NB4 (cell line): ENCODE measurements around the gene PPTC7.
A peak's percentile ranks its signal among the peaks of the same experiment; 100 is the strongest.
"Not testable (repeated sequence)": the region's sequence is repeated elsewhere in the genome, so short reads cannot be mapped to it uniquely, and the experiment has no call there.

Experiments
- DNase-seq: peaks from one replicate; pipeline ENCODE4 v3.0.0; 2010; ENCODE audit warnings: low read depth
- H3K4me3 ChIP-seq: one replicate; pipeline ENCODE4 v1.5.1; 2011; ENCODE audit warnings: mild to moderate bottlenecking, low read depth, low read length, moderate library complexity
- MYC ChIP-seq: IDR thresholded peaks from 2 replicates; pipeline ENCODE4 v1.6.1; 2011; ENCODE audit warnings: low read depth, low read length
- POLR2A ChIP-seq: IDR thresholded peaks from 2 replicates; pipeline ENCODE4 v1.6.1; 2011; ENCODE audit warnings: mild to moderate bottlenecking; ENCODE audit not compliant: insufficient read length; ENCODE audit errors: extremely low read depth
- TF ChIP-seq, protein P1 (sequence below): IDR thresholded peaks from one replicate; pipeline ENCODE4 v1.5.1; 2012; ENCODE audit warnings: low read depth, low read length
- TF ChIP-seq, protein P2 (sequence below): IDR thresholded peaks from 2 replicates; pipeline ENCODE4 v1.6.1; 2011; ENCODE audit warnings: low read depth, low read length

The PPTC7 gene

DNA sequence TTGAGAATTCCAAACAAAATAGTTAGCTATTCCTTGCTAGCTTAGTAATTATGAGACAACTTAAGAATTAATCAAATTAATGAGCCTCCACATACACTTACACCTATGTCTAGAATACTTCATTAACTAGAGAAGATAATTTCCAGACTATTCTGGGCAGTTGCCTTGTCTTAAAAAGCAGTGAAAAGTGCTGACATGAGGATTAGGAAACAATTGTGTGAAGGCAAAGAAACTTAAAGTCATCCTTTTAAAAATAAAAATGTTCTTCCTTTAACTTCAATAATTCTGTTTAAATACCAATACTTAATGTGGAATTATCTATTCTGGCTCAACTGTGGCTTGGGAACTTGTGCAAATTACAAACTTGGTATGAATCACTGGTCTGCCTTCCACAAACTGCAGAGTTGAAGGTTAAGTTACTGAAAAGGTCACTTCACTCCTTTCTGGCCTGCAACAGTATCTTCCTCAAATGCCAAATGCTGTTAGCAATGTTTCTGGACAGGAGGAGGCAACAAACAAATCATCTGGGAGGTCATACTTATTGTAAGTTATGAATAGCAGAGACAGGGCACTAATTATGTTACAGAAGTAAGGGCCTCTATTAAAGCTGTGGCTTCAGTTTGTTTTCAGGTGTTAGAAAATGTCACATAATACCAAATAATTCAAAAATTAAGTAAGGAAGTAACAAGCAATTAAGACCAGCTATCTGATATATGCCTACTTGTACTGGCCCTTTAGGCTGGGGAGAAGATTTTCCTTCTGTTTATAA is 19.2 kb downstream of the PPTC7 start:
- no peak overlapping the region for H3K4me3 ChIP-seq
- DNase-seq: peak; percentile 72
- TF ChIP-seq MYC (no peak), POLR2A (no peak)
- TF ChIP-seq, protein P1, sequence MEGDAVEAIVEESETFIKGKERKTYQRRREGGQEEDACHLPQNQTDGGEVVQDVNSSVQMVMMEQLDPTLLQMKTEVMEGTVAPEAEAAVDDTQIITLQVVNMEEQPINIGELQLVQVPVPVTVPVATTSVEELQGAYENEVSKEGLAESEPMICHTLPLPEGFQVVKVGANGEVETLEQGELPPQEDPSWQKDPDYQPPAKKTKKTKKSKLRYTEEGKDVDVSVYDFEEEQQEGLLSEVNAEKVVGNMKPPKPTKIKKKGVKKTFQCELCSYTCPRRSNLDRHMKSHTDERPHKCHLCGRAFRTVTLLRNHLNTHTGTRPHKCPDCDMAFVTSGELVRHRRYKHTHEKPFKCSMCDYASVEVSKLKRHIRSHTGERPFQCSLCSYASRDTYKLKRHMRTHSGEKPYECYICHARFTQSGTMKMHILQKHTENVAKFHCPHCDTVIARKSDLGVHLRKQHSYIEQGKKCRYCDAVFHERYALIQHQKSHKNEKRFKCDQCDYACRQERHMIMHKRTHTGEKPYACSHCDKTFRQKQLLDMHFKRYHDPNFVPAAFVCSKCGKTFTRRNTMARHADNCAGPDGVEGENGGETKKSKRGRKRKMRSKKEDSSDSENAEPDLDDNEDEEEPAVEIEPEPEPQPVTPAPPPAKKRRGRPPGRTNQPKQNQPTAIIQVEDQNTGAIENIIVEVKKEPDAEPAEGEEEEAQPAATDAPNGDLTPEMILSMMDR: no peak
- TF ChIP-seq, protein P2, sequence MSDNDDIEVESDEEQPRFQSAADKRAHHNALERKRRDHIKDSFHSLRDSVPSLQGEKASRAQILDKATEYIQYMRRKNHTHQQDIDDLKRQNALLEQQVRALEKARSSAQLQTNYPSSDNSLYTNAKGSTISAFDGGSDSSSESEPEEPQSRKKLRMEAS: no peak

DNA sequence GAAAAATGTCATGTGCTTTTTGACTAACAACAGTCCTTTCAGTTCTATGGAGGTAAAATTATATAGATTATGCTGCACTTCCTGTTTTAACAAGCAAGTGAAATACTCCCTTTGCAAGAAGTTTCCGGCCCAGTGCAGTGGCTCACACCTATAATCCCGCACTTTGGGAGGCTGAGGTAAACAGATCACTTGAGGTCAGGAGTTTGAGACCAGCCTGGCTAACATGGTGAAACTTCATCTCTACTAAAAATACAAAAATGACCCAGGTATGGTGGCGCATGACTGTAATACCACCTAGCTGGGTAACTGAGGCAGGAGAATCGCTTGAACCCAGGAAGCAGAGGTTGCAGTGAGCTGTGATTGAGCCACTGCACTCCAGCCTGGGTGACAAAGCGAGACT is 20.7 kb downstream of the PPTC7 start:
- peak; percentile 82 for DNase-seq
- H3K4me3 ChIP-seq: not testable (repeated sequence)

DNA sequence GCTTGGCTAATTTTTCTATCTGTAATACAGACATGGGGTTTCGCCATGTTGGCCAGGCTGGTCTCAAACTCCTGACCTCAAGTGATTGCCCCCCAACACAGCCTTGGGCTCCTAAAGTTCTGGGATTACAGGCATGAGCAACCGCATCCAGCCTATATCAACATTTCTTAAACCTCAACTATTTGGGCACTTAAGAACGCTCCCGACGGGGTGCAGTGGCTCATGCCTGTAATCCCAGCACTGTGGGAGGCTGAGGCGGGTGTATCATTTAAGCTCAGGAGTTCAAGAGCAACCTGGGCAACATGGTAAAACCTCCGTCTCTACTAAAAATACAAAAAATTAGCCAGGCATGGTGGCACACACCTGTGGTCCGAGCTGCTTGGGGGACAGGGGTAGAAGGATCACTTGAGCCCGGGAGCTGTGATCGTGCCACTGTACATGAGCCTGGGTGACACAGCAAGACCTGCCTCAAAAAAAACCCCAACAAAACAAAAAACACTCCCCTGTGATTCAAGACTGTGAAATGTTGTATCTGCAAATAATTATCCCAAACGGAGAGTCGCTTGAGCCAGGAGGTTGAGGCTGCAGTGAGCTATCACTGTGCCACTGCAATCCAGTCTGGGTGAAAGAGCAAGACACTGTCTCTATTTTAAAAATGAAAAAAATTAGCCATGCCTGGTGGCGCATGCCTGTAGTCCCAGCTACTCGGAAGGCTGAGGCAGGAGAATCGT is 21.5 kb downstream of the PPTC7 start:
- no peak for DNase-seq
- TF ChIP-seq, protein P2: no peak
- TF ChIP-seq POLR2A (no peak), MYC (no peak)
- TF ChIP-seq, protein P1: no peak
- H3K4me3 ChIP-seq: no peak overlapping the region

DNA sequence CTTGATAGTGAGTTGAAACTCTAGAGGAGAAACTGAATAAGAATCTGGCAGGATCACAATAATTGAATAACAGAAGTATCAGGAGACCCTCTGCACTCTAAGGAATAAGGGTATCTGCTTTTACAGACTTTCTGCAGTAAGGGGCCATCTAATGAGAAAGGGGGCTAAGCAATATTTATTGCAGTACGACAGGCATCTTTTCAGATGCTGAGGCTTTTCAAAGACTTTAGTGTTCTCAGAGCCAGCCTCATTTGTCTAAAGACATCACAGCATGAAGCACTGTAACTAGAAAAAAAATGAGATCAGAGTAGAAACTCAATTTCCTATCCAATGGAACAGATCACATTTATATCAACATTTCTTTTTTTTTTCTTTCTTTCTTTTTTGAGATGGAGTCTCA is 22.2 kb downstream of the PPTC7 start:
- no peak overlapping the region for H3K4me3 ChIP-seq
- DNase-seq: no peak

DNA sequence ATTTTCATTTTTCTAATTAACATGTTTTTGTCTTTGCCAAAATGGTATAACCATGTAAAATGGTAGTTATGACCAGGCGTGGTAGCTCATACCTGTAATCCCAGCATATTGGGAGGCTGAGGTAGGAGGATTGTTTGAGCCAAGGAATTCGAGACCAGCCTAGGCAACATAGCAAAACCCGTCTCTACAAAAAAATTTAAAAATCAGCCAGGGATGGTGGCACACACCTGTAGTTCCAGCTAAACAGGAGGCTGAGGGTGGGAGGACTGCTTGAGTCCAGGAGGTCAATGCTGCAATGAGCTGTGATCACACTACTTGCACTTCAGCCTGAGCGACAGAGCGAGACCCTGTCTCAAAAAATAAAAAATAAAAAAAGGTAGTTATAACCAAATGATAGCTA is 23.1 kb downstream of the PPTC7 start:
- no peak for DNase-seq
- H3K4me3 ChIP-seq: no peak overlapping the region
- TF ChIP-seq, protein P2: no peak
- no peak for TF ChIP-seq MYC
- TF ChIP-seq, protein P1: no peak
- no peak for TF ChIP-seq POLR2A

More for the DNA sequence above, 22.2 kb downstream of the PPTC7 start:
- TF ChIP-seq POLR2A (no peak), MYC (no peak)
- TF ChIP-seq, protein P1: no peak
- TF ChIP-seq, protein P2: no peak

DNA sequence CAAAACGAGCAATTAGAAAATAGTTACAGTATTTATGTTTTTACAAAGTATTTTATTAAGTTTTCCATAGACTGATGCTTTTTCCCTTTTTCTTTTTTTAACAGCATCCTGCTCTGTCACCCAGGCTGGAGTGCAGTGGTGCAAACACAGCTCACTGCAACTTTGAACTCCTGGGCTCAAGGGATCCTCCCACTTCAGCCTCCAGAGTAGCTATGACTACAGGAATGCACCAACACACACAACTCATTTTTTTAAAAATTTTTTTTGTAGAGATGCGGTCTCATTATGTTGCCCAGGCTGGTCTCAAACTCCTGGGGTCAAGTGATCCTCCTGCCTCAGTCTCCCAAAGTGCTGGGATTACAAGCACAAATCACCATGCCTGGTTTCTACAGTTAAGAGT is 24.2 kb downstream of the PPTC7 start:
- not testable (repeated sequence) for H3K4me3 ChIP-seq, DNase-seq

DNA sequence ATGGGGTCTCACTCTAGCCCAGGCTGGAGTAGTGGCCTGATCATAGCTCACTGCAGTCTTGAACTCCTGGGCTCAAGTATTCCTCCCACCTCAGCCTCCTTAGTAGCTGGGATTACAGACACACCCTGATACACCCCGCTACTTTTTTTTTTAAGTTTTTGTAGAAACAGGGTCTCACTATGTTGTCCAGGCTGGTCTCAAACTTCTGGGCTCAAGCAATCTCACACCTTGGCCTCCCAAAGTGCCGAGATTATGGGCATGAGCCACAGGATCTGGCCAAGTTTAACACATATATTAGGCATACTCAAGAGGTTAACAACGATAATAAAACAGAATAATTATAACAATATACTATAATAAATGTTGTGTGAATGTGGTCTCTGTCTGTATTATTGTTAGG is 25.8 kb downstream of the PPTC7 start:
- DNase-seq: no peak
- TF ChIP-seq, protein P1: no peak
- TF ChIP-seq, protein P2: no peak
- TF ChIP-seq POLR2A (no peak), MYC (no peak)
- no peak overlapping the region for H3K4me3 ChIP-seq
